ENCODE data around the gene ITPKC. TPM values are rescaled to one million over a fixed set of nuclear protein-coding genes. Genes with fewer than 3 reads are reported as not detected.

The ITPKC gene
- total RNA-seq, 1 donor from 2014 or later: 9.8 TPM

DNA sequence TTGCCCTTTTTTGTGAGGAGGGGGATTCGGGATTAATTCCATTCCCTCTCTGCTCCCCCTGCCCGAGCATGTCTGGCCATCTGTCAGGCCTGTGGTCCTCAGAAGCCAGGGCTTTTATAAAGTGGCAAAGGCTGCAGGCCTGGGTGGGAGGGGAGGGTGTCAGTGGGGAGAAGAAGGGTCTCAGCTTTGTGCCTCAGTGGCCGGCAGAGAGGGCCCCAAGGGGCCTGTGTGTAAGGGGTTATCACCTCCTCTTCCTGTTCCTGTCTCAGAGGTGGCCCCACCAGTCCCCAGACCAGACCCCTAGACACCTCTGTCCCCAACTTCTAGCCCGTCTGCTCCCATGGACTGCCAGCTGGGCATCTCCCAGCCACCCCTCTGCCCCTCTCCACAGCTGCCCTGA is 23.0 kb upstream of the ITPKC start:
- Histone ChIP-seq H3K9me3 (replicated peaks) (no peaks in the 10 kb centered on the region), H3K36me3 (peaks cover 42% of the 10 kb centered on the region), H3K27ac (replicated peaks) (no peak overlapping the region), H3K27me3 (ENCODE audit: low read depth) (no peaks in the 10 kb centered on the region), H3K4me3 (no peak overlapping the region), H3K4me1 (peaks cover 27% of the 10 kb centered on the region)
- intact Hi-C loops (cut with micrococcal nuclease): no loop called here
- TF ChIP-seq, protein P1, sequence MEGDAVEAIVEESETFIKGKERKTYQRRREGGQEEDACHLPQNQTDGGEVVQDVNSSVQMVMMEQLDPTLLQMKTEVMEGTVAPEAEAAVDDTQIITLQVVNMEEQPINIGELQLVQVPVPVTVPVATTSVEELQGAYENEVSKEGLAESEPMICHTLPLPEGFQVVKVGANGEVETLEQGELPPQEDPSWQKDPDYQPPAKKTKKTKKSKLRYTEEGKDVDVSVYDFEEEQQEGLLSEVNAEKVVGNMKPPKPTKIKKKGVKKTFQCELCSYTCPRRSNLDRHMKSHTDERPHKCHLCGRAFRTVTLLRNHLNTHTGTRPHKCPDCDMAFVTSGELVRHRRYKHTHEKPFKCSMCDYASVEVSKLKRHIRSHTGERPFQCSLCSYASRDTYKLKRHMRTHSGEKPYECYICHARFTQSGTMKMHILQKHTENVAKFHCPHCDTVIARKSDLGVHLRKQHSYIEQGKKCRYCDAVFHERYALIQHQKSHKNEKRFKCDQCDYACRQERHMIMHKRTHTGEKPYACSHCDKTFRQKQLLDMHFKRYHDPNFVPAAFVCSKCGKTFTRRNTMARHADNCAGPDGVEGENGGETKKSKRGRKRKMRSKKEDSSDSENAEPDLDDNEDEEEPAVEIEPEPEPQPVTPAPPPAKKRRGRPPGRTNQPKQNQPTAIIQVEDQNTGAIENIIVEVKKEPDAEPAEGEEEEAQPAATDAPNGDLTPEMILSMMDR (IDR thresholded peaks at IDR 0.05; ENCODE audit: borderline replicate concordance): no peak
- DNase-seq: no peak

DNA sequence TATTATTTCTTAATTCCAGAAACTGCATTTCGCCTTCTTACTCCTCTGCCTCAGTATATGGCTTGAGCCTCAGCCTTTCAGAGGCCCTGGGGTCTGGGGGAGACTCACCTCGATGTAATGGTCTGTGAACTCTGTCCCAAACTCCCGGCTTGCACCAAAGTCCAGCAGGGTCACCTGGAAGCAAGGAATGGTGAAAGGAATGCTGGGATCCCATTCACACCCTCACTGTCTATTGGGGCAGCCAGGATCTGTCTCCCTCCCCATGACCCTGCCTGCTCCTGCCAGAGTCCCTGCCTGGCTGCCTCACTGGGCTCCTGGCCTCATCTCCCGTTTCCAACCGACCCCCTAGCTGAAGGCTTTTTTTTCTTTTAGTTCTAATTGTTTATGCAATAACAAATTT is 21.0 kb upstream of the ITPKC start:
- peaks cover 55% of the 10 kb centered on the region for H3K36me3 ChIP-seq
- DNase-seq: no peak
- TF ChIP-seq, protein P1 (IDR thresholded peaks at IDR 0.05; ENCODE audit: borderline replicate concordance): no peak

DNA sequence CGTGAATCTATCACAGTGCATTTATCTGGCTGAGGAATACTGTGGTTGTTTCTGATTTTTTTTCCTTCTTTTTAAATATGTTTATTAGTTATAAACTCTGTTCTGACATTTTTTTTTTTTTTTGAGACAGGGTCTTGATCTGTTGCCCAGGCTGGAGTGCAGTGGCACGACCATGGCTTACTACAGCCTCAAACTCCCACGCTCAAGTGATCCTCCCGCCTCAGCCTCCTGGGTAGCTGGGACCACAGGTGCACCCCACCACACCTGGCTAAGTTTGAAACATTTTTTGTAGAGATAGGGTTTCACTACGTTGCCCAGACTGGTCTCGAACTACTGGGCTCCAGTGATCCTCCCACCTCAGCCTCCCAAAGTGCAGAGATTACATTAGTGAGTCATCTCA is 19.9 kb upstream of the ITPKC start:
- Histone ChIP-seq H3K4me1 (no peaks in the 10 kb centered on the region), H3K4me3 (no peak overlapping the region), H3K27ac (replicated peaks) (no peak overlapping the region), H3K27me3 (ENCODE audit: low read depth) (no peaks in the 10 kb centered on the region), H3K9me3 (replicated peaks) (no peaks in the 10 kb centered on the region), H3K36me3 (peaks cover 63% of the 10 kb centered on the region)
- TF ChIP-seq, protein P1 (IDR thresholded peaks at IDR 0.05; ENCODE audit: borderline replicate concordance): no peak
- intact Hi-C loops (cut with micrococcal nuclease): no loop called here
- no peak for DNase-seq

More for the DNA sequence above, 21.0 kb upstream of the ITPKC start:
- H3K4me1 ChIP-seq: peaks cover 9% of the 10 kb centered on the region
- intact Hi-C loops (cut with micrococcal nuclease): no loop called here
- no peaks in the 10 kb centered on the region for H3K9me3 ChIP-seq (replicated peaks)
- no peaks in the 10 kb centered on the region for H3K27me3 ChIP-seq (ENCODE audit: low read depth)
- no peak overlapping the region for H3K27ac ChIP-seq (replicated peaks)
- H3K4me3 ChIP-seq: no peak overlapping the region

DNA sequence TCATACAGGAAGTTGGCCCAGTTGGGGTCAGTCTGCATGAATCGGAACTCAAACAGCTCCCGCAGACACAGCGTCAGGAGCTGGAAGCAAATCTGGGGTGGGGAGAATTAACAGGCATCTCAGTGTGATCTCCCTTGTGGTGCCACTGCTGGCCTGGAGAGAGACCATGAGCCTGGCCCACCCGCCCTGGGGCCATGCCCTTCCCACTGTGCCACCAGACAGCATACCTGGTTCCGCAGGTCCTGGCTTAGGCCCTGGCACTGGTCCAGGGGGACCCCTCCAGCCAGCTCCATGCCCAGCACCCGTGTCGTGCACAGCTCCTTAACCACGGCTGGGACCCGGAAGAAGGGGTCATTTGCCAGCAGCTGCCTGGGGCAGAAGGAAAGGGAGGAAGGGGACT is 16.8 kb upstream of the ITPKC start:
- no peak overlapping the region for H3K4me3 ChIP-seq
- no peak overlapping the region for H3K27ac ChIP-seq (replicated peaks)
- intact Hi-C loops (cut with micrococcal nuclease): no loop called here
- TF ChIP-seq, protein P1 (IDR thresholded peaks at IDR 0.05; ENCODE audit: borderline replicate concordance): no peak
- H3K36me3 ChIP-seq: peaks cover 74% of the 10 kb centered on the region
- H3K27me3 ChIP-seq (ENCODE audit: low read depth): no peaks in the 10 kb centered on the region
- no peak for DNase-seq
- H3K9me3 ChIP-seq (replicated peaks): no peaks in the 10 kb centered on the region
- peaks cover 19% of the 10 kb centered on the region for H3K4me1 ChIP-seq

DNA sequence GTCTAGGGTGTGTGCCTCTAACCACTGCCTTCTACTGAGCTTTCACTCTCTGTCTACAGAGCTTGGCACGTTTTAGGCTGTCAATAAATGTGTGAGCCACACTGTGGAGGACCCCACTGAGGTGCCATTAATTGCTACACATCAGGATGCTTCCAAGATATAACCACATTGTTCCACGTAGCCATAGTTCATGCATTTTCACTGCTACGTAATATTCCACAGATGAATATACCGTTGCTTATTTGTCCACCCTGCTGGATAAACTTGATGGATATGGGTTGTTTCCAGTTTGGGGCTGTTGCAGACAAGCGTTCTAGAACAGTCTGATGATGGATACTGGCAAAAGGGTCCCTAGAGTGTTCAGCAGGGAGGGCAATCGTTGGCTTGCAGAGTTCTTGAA is 15.2 kb upstream of the ITPKC start:
- no peaks in the 10 kb centered on the region for H3K27me3 ChIP-seq (ENCODE audit: low read depth)
- no peak for DNase-seq
- H3K4me1 ChIP-seq: peaks cover 36% of the 10 kb centered on the region
- no peaks in the 10 kb centered on the region for H3K9me3 ChIP-seq (replicated peaks)
- TF ChIP-seq, protein P1 (IDR thresholded peaks at IDR 0.05; ENCODE audit: borderline replicate concordance): no peak
- H3K27ac ChIP-seq (replicated peaks): no peak overlapping the region
- peaks cover 67% of the 10 kb centered on the region for H3K36me3 ChIP-seq
- intact Hi-C loops (cut with micrococcal nuclease): no loop called here
- no peak overlapping the region for H3K4me3 ChIP-seq
